T-helper 2 cell treated with Interferon-gamma antibody and Interleukin-4, amounts not matched to agents 5 μg/mL and 100 μg/mL, for 36 hours (primary cell): Measurements from ENCODE around the gene FRRS1L.
"Not testable (repeated sequence)": the region's sequence is repeated elsewhere in the genome, so short reads cannot be mapped to it uniquely, and the experiment has no call there.

Experiments
- DNase-seq: peaks from one replicate; pipeline ENCODE4 v3.0.0; 2021; ENCODE audit warnings: low spot score
- H3K27ac Mint-ChIP-seq: one replicate; pipeline ENCODE4 v1.8.0; 2021; ENCODE audit warnings: mild to moderate bottlenecking, mixed read lengths
- H3K27me3 Mint-ChIP-seq: one replicate; pipeline ENCODE4 v1.8.0; 2021; ENCODE audit warnings: low read depth, mixed read lengths
- H3K36me3 Mint-ChIP-seq: one replicate; pipeline ENCODE4 v1.8.0; 2021; ENCODE audit warnings: low read depth, mixed read lengths
- H3K4me1 Mint-ChIP-seq: one replicate; pipeline ENCODE4 v1.8.0; 2021; ENCODE audit warnings: low read depth, mixed read lengths
- H3K4me3 Mint-ChIP-seq: one replicate; pipeline ENCODE4 v1.8.0; 2022; ENCODE audit warnings: mild to moderate bottlenecking, moderate library complexity, mixed read lengths
- H3K9me3 Mint-ChIP-seq: one replicate; pipeline ENCODE4 v1.8.0; 2021; ENCODE audit warnings: mixed read lengths

The FRRS1L gene

DNA sequence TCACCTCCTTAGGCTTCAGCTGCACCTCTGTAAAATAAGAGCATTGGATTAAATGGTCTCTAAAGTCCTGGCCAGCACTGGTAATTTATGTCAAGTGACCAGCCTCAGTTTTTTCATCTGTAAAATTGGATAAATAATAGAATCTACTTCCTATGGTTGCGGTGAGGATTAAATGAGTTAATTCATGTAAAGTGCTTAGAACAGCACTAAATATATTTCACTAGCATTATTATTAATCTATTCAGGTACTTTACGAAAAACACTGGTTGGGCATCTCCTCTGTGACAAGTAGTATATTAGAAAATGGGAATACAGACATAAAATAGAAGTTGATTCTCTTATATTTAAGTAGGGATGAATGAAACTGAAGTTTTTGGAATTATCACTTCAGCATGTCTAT, 33.5 kb downstream of the FRRS1L start:
- Mint-ChIP-seq H3K27ac (no peak overlapping the region), H3K4me3 (no peak overlapping the region), H3K36me3 (no peaks in the 10 kb centered on the region), H3K9me3 (no peaks in the 10 kb centered on the region), H3K27me3 (peaks cover 19% of the 10 kb centered on the region), H3K4me1 (no peaks in the 10 kb centered on the region)
- no peak for DNase-seq

DNA sequence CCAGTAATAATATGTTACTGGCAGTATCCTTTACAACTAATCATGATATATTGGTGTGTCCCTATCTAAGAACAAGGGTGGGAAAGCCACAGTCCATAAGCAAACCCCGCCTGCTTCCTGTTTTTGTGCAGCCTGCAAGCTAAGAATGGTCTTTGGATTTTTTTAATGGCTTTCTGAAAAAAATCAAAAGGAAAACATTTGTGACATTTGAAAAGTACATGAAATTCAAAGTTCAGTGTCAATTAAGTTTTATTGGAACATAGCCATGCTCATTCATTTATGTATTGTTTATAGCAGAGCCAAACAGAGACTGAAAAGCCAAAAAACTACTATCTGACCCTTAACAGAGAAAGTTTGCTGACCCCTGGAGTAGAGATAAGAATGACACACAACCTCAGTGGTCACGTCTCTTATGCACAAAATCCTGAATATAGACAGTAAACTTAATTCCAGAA, 34.5 kb downstream of the FRRS1L start:
- H3K27ac Mint-ChIP-seq = no peak overlapping the region
- no peaks in the 10 kb centered on the region for H3K9me3 Mint-ChIP-seq
- peaks cover 13% of the 10 kb centered on the region for H3K27me3 Mint-ChIP-seq
- no peaks in the 10 kb centered on the region for H3K36me3 Mint-ChIP-seq
- H3K4me1 Mint-ChIP-seq = no peaks in the 10 kb centered on the region
- DNase-seq = no peak
- no peak overlapping the region for H3K4me3 Mint-ChIP-seq

DNA sequence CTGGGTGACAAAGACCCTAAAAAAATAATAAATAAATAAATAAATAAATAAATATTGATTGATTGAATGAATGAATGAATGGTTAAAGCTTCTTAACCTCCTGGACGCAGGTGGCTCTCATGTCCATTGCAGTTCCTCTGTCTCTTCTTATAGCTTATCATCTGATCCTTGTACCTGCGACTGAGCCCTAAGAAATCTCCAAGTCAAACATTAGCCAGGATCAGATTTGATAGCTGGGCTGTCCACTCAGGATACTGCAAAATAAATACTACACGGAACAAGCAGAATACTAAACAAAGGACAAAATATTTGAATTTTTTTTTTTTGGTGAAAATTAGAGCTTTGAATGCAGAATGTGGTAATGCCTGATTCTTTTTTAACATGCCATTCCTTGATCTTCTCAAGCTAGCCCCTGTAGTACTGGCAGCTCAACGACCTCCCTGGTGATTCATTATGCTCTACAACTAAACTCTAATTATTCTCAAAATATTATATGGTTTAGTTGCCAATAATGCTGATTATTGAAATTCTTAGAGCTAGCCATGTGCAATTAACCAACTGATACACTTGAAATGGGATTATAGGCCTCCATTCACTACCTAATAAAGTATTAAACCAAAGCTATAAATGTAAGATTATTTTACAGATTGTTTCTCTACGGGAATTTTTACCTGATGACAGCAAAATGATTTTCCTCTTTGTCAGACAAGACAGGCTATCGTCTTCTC, 37.4 kb downstream of the FRRS1L start:
- no peak overlapping the region for H3K27ac Mint-ChIP-seq
- H3K27me3 Mint-ChIP-seq = peaks cover 7% of the 10 kb centered on the region
- no peaks in the 10 kb centered on the region for H3K9me3 Mint-ChIP-seq
- no peak overlapping the region for H3K4me3 Mint-ChIP-seq
- no peaks in the 10 kb centered on the region for H3K36me3 Mint-ChIP-seq
- no peak for DNase-seq
- H3K4me1 Mint-ChIP-seq = no peaks in the 10 kb centered on the region

DNA sequence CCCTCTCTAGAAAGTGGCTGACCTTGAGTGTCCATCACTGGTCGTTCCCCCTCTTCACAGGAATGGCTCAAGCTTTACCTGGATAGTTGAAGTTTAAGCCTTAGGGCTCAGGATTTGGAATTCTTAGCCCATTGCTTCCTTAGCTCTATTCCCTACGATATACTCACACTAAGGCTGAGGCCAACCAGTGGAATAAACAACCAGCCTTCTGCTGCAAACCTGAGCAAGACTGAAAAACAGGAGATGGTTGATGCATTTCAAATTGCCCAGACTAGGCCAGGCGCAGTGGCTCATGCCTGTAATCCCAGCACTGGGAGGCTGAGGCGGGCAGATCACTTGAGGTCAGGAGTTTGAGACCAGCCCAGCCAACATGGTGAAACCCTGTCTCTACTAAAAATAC, 40.4 kb downstream of the FRRS1L start:
- not testable (repeated sequence) for H3K9me3 Mint-ChIP-seq, H3K27ac Mint-ChIP-seq, H3K27me3 Mint-ChIP-seq, DNase-seq, H3K4me3 Mint-ChIP-seq, H3K4me1 Mint-ChIP-seq, H3K36me3 Mint-ChIP-seq

DNA sequence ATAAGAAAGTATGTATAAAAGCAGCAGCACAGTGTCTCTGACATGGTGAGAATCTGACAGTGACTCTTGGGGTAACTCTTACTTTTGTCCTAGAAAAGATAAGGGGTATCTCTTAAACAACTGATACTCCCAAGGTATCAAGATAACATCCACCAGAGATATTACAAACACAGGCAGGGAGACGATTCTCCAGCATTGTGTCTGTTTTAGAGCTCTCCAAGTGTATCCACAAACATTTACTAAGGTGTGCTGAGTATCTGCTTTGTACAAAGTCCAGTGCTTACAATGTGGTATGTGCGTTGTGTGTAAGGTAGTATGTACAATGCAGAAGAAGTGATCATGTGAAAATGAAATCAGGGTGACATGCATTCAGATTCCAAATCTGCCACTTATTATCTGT, 42.9 kb downstream of the FRRS1L start:
- H3K27ac Mint-ChIP-seq = no peak overlapping the region
- H3K4me3 Mint-ChIP-seq = no peak overlapping the region
- no peaks in the 10 kb centered on the region for H3K36me3 Mint-ChIP-seq
- no peak for DNase-seq
- H3K27me3 Mint-ChIP-seq = no peaks in the 10 kb centered on the region
- peaks cover 7% of the 10 kb centered on the region for H3K4me1 Mint-ChIP-seq
- H3K9me3 Mint-ChIP-seq = no peaks in the 10 kb centered on the region

DNA sequence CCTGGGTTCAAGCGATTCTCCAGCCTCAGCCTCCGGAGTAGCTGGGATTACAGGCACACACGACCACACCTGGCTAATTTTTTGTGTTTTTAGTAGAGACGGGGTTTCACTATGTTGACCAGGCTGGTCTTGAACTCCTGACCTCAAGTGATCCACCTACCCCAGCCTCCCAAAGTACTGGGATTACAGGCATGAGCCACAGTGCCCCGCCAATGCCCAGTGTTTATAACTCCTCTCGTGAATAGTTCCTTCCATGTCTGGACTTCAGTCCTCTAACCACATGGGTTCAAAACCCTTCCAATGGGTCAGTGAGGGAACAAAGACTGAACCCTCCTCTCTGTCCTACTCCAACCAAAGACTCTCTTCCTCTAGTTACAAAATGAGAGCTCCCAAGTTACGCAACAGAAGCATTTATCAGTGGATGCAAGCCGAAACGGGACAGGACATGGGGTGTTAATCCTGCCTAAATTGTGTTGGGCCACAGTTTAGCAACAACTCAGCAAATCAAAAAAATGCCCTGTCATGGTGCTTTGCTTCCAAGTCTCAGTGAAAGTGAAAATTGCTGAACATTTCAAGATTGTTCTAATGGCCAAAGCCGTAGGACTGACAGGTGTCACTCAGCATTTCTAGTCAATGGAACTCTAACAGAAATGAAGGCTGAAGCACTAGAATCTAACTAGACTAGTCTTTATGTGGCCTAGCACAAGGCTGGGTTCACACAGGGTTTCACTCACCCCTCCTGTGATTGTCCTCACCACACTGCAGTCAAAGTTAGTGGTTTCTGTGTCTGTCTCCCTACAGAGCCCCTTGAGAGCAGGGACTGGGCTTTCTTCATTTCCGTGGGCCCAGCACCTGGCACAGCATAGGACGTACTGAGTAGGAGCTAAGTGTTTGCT, 44.1 kb downstream of the FRRS1L start:
- Mint-ChIP-seq H3K9me3 (no peaks in the 10 kb centered on the region), H3K36me3 (peaks cover 3% of the 10 kb centered on the region), H3K4me1 (peaks cover 11% of the 10 kb centered on the region), H3K4me3 (no peak overlapping the region), H3K27me3 (no peaks in the 10 kb centered on the region), H3K27ac (no peak overlapping the region)
- DNase-seq = no peak

DNA sequence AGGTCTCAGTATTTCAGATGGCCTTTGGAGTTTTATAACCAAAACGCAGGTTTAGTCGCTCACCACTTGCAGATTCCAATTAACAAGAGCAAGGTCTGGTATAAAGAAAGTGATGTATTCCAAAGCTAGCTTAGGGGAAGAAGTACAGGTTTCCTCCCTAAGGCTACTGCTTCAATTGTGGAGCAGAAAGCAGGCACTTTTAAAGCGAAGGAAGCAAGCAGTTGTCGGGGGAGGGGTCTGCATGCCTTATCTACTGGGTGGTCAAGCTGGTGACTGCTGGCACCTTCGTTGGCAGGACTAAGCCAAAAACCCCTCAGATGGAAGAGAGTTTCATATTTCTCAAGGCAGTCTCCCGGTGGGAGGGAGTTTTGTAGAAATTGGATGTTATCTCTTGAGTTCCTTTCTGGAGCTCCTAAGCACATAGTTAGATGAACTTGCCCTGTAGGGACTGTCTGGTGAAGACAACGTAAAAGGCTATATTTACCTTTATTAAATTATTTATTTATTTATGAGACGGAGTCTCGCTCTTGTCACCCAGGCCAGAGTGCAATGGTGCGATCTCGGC, 45.7 kb downstream of the FRRS1L start:
- DNase-seq = no peak
- no peak overlapping the region for H3K27ac Mint-ChIP-seq
- H3K4me3 Mint-ChIP-seq = no peak overlapping the region
- no peaks in the 10 kb centered on the region for H3K9me3 Mint-ChIP-seq
- peaks cover 20% of the 10 kb centered on the region for H3K4me1 Mint-ChIP-seq
- peaks cover 13% of the 10 kb centered on the region for H3K36me3 Mint-ChIP-seq
- no peaks in the 10 kb centered on the region for H3K27me3 Mint-ChIP-seq

DNA sequence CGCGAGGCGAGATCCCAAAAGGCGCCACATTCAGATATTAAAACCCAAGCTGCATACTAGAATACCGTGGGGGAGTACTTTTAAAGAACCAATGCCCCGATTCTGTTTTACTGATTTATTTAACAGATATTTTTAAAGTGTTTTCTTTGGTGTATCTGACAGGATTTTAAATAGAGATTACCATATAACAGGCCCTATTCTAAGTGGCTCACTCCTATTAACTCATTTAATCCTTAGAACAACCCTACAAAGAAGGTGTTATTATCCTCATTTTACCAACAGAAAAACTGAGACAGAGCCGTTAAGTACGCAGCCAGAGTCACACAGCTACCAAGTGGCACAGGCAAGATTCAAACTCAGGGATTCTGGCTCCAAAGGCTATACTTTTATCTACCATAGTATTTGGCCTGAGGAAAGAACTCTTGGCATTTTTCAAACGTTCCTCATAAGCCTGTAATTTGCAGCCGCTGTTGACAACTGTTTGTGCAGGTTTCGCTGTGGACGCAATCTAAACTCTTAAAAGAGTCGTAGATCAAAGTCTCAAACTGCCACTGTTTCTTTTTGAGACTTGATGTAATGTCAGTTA, 46.8 kb downstream of the FRRS1L start:
- Mint-ChIP-seq H3K4me1 (peaks cover 24% of the 10 kb centered on the region), H3K36me3 (peaks cover 17% of the 10 kb centered on the region), H3K27me3 (no peaks in the 10 kb centered on the region), H3K27ac (peak overlapping the region; percentile 73), H3K4me3 (peak overlapping the region; percentile 63), H3K9me3 (no peaks in the 10 kb centered on the region)
- no peak for DNase-seq

DNA sequence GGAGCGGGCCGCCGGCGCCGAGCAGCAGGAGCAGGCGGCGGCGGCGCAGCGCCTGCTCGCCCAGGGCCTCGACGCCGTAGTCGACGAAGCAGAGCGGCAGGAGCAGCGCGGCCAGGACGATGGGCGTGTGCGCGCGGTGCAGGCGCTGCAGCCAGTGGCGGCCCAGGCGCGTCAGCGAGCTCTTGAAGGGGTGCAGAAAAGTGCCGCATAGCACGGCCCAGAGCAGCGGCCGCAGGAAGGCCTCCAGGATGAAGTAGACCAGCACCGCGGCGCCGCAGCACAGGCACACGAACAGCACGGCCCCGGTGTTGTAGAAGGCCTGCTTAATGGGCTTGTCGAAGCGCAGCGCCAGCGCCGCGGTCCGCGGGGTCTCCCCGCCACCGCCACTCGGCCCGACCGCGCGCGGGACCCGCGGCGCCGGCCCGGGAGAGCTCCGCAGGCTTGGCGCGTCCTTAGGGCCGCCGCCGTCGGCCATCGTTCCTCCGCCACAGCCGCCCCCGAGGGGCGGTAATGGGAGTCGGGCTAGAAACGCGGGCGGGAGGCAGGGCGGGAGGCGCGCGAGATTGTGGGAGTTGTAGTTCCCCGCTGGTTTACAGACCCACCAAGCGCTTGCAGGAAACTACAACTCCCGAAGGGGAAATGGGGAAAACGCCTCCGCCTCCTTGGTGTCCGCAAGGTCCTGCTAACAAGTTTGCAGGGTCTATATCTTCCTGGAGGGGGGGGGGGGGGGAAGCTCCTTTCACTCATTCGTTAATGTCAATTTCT, 47.4 kb downstream of the FRRS1L start, which contains the start of gene TMEM245:
TMEM245 (minus strand) TSS at position 509 of the 765 bp plus-strand sequence; CDS start at position 475, 34 bp downstream.
- Mint-ChIP-seq H3K36me3 (peaks cover 19% of the 10 kb centered on the region), H3K4me3 (peak within 1 kb of the TSS; percentile 96), H3K9me3 (no peaks in the 10 kb centered on the region), H3K27ac (peak within 1 kb of the TSS; percentile 90), H3K27me3 (no peaks in the 10 kb centered on the region), H3K4me1 (peaks cover 29% of the 10 kb centered on the region)
- DNase-seq = peak; percentile 95

DNA sequence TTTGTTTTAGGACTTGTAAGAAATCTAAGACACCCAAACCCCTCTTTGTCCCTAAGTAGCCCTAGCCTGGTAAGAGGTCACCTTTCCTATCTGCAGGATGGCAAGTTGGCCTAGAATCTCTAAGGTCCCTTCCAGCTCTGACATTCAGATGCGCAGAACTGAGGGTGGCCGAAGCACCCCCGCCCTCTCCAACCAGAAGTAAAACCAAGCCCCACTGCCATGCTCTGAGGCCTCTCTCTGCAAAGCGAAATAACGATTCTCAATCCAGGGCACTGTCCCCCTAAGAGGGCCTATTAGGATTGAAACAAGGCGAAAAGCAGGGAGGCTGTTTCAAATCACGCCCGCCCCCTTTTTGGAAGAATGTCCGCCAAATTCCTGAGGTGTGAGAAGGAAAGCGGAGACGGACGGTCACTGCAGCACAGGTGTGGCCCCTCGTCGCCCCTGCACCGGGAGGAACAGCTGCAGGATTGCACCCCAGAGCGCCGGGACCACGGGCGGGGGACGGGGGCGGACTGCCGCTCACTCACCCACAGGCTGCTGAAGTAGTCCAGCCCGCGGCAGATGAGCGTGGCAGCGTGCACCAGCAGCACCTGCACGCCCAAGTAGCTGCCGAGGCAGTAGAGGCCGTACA, 48.1 kb downstream of the FRRS1L start:
- Mint-ChIP-seq H3K36me3 (peaks cover 25% of the 10 kb centered on the region), H3K27ac (peak overlapping the region; percentile 88), H3K27me3 (no peaks in the 10 kb centered on the region), H3K4me1 (peaks cover 36% of the 10 kb centered on the region), H3K9me3 (no peaks in the 10 kb centered on the region), H3K4me3 (peak overlapping the region; percentile 96)
- DNase-seq = no peak

DNA sequence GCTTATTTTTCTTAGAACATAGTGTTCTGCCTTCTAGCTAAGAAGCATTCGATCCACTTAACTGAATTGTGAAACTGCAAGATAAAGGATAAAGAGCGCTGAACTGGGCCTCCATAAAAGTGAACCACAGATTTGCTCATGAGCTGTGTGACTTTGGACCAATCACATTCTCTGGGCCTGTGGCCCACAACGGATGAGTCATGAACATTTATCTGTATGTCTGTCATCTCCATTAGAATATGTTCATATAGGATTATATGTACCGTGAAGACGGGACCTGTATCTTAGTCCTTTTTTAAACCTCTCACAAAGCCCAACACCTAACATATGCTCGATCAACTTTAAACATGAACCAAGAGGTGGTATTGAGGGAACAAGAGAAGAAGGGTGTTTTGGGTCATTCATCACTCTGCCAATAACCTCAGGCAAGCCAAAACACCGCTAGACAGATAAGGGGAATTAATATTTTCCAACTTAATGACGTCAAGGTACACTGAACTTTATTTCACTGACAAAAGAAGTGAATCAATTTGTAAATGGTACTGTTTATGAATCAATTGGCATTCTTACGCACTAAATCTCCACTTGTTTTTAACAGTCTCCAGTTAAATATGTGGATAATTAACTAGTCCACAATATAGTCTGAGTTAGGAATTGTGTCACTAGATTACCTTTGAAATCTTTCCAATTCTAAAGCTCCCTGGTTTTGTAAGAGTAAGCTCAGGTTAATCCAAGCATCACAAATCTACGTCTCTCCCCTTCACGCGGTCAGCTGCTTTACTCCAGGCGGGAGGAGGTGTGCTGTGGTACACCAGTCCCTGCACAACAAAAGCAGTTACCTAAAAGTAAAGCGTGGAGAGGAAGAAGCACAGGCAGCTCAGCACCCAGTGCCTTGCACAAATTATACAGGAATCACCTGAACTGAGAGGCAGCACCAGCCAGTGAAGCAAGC, 48.9 kb downstream of the FRRS1L start:
- Mint-ChIP-seq H3K4me1 (peaks cover 42% of the 10 kb centered on the region), H3K4me3 (peak overlapping the region; percentile 96), H3K9me3 (no peaks in the 10 kb centered on the region), H3K27ac (peak overlapping the region; percentile 88), H3K27me3 (no peaks in the 10 kb centered on the region), H3K36me3 (peaks cover 26% of the 10 kb centered on the region)
- peak; percentile 71 for DNase-seq

DNA sequence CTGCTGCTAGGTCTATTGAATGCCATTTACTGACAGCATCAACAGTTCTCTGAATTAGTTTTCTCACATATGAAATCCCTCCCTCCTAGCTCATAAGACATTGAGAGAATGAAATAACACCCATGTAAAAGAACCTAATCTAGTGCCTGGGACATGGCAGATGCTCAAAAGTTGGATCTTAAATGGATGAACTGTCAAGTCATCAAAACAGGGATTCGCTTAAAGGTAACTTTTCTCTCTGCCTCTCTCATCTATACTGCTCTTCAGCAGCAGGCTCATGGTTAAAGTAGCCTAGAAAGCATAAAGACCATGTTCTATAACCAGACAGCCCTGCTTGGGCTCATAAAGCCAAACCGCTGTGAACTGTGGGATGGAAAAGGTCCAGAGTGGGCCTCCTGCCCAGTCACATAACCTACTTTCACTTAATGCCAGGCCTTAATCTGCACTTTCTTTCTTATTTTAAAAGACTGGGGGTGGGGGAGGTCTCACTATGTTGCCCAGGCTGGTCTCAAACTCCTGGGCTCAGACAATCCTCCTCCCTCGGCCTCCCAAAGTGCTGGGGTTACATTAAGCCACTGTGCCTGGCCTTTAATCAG, 51.0 kb downstream of the FRRS1L start:
- no peak for DNase-seq
- no peaks in the 10 kb centered on the region for H3K9me3 Mint-ChIP-seq
- H3K4me3 Mint-ChIP-seq = no peak overlapping the region
- H3K36me3 Mint-ChIP-seq = peaks cover 30% of the 10 kb centered on the region
- H3K4me1 Mint-ChIP-seq = peaks cover 50% of the 10 kb centered on the region
- H3K27me3 Mint-ChIP-seq = no peaks in the 10 kb centered on the region
- H3K27ac Mint-ChIP-seq = no peak overlapping the region
